B cell (primary cell): ENCODE data around the gene DNMBP.

Experiments
- EZH2 ChIP-seq: IDR thresholded peaks from 2 replicates; pipeline ENCODE4 v1.6.1; 2012; ENCODE audit warnings: borderline replicate concordance, low read depth, mild to moderate bottlenecking, moderate library complexity, low read length; ENCODE audit not compliant: insufficient read depth, poor library complexity, severe bottlenecking
- TF ChIP-seq, protein P1 (sequence below): fragments of 200-600 bp; IDR thresholded peaks from one replicate; pipeline ENCODE4 v1.8.0; 2022; ENCODE audit warnings: antibody characterized with exemption, mild to moderate bottlenecking

DNA sequence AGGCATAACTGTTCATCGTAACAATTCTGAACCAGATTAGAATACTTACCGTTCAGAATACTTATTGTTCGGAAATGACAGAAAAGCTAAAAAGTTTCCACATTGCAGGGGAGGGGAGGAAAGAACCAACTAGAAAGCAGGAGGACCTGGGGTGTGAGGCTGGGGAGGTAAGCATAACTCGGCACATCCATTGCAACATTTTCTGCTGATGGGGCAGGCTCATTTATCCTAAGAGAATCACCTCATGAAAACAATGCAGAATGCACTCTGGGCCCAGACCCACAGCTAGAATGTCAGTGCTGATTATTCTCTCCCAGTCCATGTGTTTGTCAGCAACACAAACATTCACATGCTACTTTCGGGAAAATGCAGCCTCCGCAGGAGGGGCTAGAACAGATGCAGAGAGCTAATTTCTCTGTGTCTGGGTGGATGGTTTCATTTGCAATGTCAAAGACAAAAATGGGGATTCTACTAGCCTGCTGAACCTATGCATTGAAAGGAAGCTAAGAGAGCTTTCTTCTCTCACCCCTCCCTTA is 9.6 kb downstream of the DNMBP start:
- TF ChIP-seq, protein P1, sequence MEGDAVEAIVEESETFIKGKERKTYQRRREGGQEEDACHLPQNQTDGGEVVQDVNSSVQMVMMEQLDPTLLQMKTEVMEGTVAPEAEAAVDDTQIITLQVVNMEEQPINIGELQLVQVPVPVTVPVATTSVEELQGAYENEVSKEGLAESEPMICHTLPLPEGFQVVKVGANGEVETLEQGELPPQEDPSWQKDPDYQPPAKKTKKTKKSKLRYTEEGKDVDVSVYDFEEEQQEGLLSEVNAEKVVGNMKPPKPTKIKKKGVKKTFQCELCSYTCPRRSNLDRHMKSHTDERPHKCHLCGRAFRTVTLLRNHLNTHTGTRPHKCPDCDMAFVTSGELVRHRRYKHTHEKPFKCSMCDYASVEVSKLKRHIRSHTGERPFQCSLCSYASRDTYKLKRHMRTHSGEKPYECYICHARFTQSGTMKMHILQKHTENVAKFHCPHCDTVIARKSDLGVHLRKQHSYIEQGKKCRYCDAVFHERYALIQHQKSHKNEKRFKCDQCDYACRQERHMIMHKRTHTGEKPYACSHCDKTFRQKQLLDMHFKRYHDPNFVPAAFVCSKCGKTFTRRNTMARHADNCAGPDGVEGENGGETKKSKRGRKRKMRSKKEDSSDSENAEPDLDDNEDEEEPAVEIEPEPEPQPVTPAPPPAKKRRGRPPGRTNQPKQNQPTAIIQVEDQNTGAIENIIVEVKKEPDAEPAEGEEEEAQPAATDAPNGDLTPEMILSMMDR = no peak
- TF ChIP-seq EZH2 = no peak
